ENCODE data around the gene TTC23.

DNA sequence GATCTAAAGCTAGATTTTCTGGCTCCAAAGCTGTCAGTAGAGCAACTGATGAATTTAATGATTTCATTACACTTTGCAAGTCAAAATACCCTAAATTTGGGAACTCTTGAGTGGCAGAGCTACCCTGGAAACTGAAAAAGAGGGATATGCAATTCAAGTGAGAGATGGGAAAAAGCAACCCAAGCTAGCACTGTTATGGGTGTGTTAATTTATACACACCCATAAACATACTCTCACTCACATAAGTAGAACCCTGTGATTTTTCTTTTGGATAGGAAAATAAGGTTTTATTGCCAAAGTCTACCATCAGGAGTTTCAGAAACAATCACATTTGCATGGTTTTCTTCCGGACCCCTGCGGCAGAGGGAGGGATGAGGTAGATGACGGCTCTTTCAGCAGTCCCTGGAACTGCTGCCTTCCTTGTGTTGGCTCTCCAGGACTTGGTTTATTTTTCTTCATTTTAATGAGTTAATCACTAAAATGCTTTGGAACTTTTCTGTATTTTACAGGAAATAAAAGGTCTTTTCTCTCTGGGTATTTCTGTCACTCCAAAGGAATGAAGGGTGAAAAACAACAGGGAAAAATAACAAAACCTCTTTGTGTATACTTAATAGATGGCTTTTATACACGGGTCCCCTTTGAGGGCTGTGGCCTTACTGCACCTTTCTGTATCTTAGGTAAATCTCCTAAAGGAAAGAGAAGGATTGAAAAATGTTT, 63.8 kb downstream of the TTC23 start:
- TF ChIP-seq, protein P1, sequence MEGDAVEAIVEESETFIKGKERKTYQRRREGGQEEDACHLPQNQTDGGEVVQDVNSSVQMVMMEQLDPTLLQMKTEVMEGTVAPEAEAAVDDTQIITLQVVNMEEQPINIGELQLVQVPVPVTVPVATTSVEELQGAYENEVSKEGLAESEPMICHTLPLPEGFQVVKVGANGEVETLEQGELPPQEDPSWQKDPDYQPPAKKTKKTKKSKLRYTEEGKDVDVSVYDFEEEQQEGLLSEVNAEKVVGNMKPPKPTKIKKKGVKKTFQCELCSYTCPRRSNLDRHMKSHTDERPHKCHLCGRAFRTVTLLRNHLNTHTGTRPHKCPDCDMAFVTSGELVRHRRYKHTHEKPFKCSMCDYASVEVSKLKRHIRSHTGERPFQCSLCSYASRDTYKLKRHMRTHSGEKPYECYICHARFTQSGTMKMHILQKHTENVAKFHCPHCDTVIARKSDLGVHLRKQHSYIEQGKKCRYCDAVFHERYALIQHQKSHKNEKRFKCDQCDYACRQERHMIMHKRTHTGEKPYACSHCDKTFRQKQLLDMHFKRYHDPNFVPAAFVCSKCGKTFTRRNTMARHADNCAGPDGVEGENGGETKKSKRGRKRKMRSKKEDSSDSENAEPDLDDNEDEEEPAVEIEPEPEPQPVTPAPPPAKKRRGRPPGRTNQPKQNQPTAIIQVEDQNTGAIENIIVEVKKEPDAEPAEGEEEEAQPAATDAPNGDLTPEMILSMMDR (IDR thresholded peaks at IDR 0.05; ENCODE audit: low read depth, low read length) = no peak
- no peak for TF ChIP-seq POLR2A (IDR thresholded peaks at IDR 0.05; ENCODE audit: extremely low read depth, insufficient read length)
